Measurements from ENCODE around the gene DLG2. TPM values are rescaled to one million over a fixed set of nuclear protein-coding genes. Genes with fewer than 3 reads are reported as not detected.
"Not testable (repeated sequence)": the region's sequence is repeated elsewhere in the genome, so short reads cannot be mapped to it uniquely, and the experiment has no call there.

The DLG2 gene
- total RNA-seq, 1 donor from 2014 or later, result 4.7 TPM

GRCh38 chr11:85132851-85133585 is 494.1 kb downstream of the DLG2 start:
- ATAC-seq (no peak), DNase-seq (ENCODE audit: low spot score) (no peak)

GRCh38 chr11:85127349-85127748 is 499.8 kb downstream of the DLG2 start:
- ATAC-seq, result no peak
- no peak for DNase-seq (ENCODE audit: low spot score)

GRCh38 chr11:85123752-85124231 is 503.4 kb downstream of the DLG2 start:
- DNase-seq (ENCODE audit: low spot score), result no peak
- no peak for ATAC-seq

- DNase-seq (ENCODE audit: low spot score) (no peak), ATAC-seq (no peak)
Measured at GRCh38 chr11:85118151-85118550, 509.0 kb downstream of the DLG2 start.

GRCh38 chr11:85115798-85116197 is 511.3 kb downstream of the DLG2 start:
- no peak for DNase-seq (ENCODE audit: low spot score)
- ATAC-seq, result no peak

GRCh38 chr11:85114786-85115185 is 512.4 kb downstream of the DLG2 start:
- DNase-seq (ENCODE audit: low spot score) (no peak), ATAC-seq (no peak)

GRCh38 chr11:85110246-85110645 is 516.9 kb downstream of the DLG2 start:
- ATAC-seq, result not testable (repeated sequence)

GRCh38 chr11:85109141-85109540 is 518.0 kb downstream of the DLG2 start:
- no peak for DNase-seq (ENCODE audit: low spot score)
- ATAC-seq, result no peak

More at GRCh38 chr11:85110246-85110645, 516.9 kb downstream of the DLG2 start:
- DNase-seq (ENCODE audit: low spot score), result not testable (repeated sequence)

GRCh38 chr11:85105868-85106267 is 521.3 kb downstream of the DLG2 start:
- DNase-seq (ENCODE audit: low spot score) (no peak), ATAC-seq (no peak)

GRCh38 chr11:85099522-85099921 is 527.6 kb downstream of the DLG2 start:
- ATAC-seq (no peak), DNase-seq (ENCODE audit: low spot score) (no peak)

- ATAC-seq (no peak), DNase-seq (ENCODE audit: low spot score) (no peak)
Measured at GRCh38 chr11:85098996-85099395, 528.1 kb downstream of the DLG2 start.

- no peak for DNase-seq (ENCODE audit: low spot score)
- no peak for ATAC-seq
Measured at GRCh38 chr11:85096939-85097338, 530.2 kb downstream of the DLG2 start.

GRCh38 chr11:85095239-85095638 is 531.9 kb downstream of the DLG2 start:
- DNase-seq (ENCODE audit: low spot score) (no peak), ATAC-seq (no peak)

- DNase-seq (ENCODE audit: low spot score) (no peak), ATAC-seq (no peak)
Measured at GRCh38 chr11:85094795-85095194, 532.3 kb downstream of the DLG2 start.

- ATAC-seq, result no peak
- no peak for DNase-seq (ENCODE audit: low spot score)
Measured at GRCh38 chr11:85089654-85090053, 537.5 kb downstream of the DLG2 start.

GRCh38 chr11:85088286-85088685 is 538.9 kb downstream of the DLG2 start:
- no peak for DNase-seq (ENCODE audit: low spot score)
- ATAC-seq, result no peak

- no peak for ATAC-seq
- no peak for DNase-seq (ENCODE audit: low spot score)
Measured at GRCh38 chr11:85086504-85087284, 540.5 kb downstream of the DLG2 start.

GRCh38 chr11:85076535-85077330 is 550.4 kb downstream of the DLG2 start:
- DNase-seq (ENCODE audit: low spot score) (no peak), ATAC-seq (no peak)

- DNase-seq (ENCODE audit: low spot score), result no peak
- ATAC-seq, result no peak
Measured at GRCh38 chr11:85062659-85063058, 564.5 kb downstream of the DLG2 start.

GRCh38 chr11:85052636-85053035 is 574.5 kb downstream of the DLG2 start:
- no peak for DNase-seq (ENCODE audit: low spot score)
- ATAC-seq, result no peak

GRCh38 chr11:85048801-85049200 is 578.3 kb downstream of the DLG2 start:
- DNase-seq (ENCODE audit: low spot score), result no peak
- ATAC-seq, result no peak

Measured in left lobe of liver (tissue), 2 donors.